Measurements from ENCODE around the gene GZMM. TPM values are rescaled to one million over a fixed set of nuclear protein-coding genes. Genes with fewer than 3 reads are reported as not detected.

GZMM gene
- polyA plus RNA-seq, 1 of the 3 experiments (the other 2 are of a cell fraction): not detected

DNA sequence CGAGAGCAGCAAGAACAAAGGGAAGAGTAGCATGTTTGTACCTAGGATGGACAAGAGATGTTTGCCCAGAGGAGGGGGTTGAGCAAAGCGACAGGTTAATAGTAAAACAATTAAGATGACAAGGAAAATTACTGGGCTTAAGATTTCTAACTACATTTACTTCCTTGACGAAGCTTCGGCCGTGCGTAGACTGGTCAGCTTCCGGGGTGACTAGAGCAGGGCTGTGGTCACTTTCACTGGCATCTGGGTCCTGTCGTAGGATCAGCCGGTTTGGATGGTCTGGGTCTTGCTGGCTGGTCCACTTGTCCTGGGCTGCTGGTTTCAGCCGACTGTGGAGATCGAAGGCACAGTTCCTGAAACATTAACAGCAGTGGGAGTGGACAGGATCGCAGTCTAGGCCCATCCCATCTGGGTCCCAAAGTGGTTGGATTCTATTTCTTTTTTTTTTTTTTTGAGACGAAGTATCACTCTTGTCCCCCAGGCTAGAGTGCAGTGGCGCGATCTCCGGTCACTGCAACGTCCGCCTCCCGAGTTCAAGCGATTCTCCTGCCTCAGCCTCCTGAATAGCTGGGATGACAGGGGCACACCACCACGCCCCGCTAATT is 23.5 kb downstream of the GZMM start:
- peaks cover 0 to 10% of the 10 kb centered on the region in 2 experiments; a peak in 1 of 4 replicates for H3K4me1 ChIP-seq (ENCODE audit: control insufficient read depth in 1 of 2, insufficient read depth in 2 of 2, low read depth in 1 of 2, low read length in 1 of 2)
- POLR2A ChIA-PET: no interaction called here
- no peak overlapping the region for H3K4me2 ChIP-seq
- WGBS (ENCODE audit: low lambda C conversion rate): 93% methylated on average over 21 of the region's 22 CpGs
- TF ChIP-seq GABPA (IDR thresholded peaks at IDR 0.05; ENCODE audit: low read depth): no peak
- TF ChIP-seq TEAD4 (IDR thresholded peaks at IDR 0.05; ENCODE audit: borderline replicate concordance, insufficient read depth): no peak
- no peak for TF ChIP-seq POLR2AphosphoS5 (IDR thresholded peaks at IDR 0.05; ENCODE audit: low read depth, low read length)
- TF ChIP-seq EP300 (IDR thresholded peaks at IDR 0.05; ENCODE audit: borderline replicate concordance in 1 of 2, low read depth in 1 of 2, low read length in 1 of 2): no peak
- TF ChIP-seq IRF3 (IDR thresholded peaks at IDR 0.05; ENCODE audit: low read depth, low read length): no peak
- no peak for TF ChIP-seq FOXJ3 (CRISPR knock-in tag; IDR thresholded peaks at IDR 0.05)
- TF ChIP-seq TCF12 (IDR thresholded peaks at IDR 0.05): no peak
- TF ChIP-seq RAD21 (IDR thresholded peaks at IDR 0.05; ENCODE audit: low read length): no peak
- no peak for TF ChIP-seq GATA2 (CRISPR knock-in tag; IDR thresholded peaks at IDR 0.05)
- no peaks in the 10 kb centered on the region for H3K9me3 ChIP-seq
- no peaks in the 10 kb centered on the region for H3K36me3 ChIP-seq (replicated peaks in 1 of 2; ENCODE audit: control insufficient read depth in 1 of 2, insufficient read depth in 2 of 2, low read length in 1 of 2)
- no peaks in the 10 kb centered on the region for H4K20me1 ChIP-seq (ENCODE audit: insufficient read depth)
- H3K4me3 ChIP-seq (ENCODE audit: low read depth in 2 of 2, low read length in 1 of 2): no peak overlapping the region
- H3K9ac ChIP-seq: no peak overlapping the region
- H3K27ac ChIP-seq (ENCODE audit: low read depth in 2 of 2, low read length in 1 of 2): no peak overlapping the region
- no peaks in the 10 kb centered on the region for H3F3A ChIP-seq (replicated peaks; ENCODE audit: insufficient read depth)
- DNase-seq: no peak
- no peaks in the 10 kb centered on the region for H3K27me3 ChIP-seq (ENCODE audit: insufficient read depth)
- H3K79me2 ChIP-seq (ENCODE audit: insufficient read depth): no peaks in the 10 kb centered on the region
- H2AFZ ChIP-seq (ENCODE audit: low read depth): no peak overlapping the region
- CTCF ChIA-PET: interaction anchor here (1.0 to 1.9 kb wide), 4 partner anchors 17 to 57 kb away, joined by 3 to 5 read pairs (median 4); no protein-coding TSS in a partner anchor
- H3K9me2 ChIP-seq: no peaks in the 10 kb centered on the region

DNA sequence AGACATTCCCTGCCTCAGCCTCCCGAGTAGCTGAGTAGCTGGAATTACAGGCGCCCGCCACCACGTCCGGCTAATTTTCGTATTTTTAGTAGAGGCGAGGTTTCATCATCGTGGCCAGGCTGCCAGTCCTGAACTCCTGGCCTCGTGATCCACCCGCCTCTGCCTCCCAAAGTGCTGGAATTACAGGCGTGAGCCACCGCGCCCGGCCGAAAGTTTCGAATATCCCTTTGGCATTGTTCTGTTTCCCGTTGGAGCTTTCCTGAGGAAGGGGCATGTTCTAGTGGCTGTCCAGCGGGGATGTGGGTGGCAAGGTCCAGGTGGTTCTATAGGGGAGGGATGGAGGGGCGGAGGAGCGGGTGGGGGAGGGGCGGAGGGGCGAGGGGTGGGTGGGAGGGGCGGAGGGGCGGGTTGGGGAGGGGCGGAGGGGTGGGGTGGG is 26.4 kb downstream of the GZMM start:
- ChIA-PET POLR2A (no interaction called here), CTCF (interaction anchor here (1.0 kb wide), 1 partner anchor 15 kb away, joined by 3 read pairs; no protein-coding TSS in a partner anchor)
- Histone ChIP-seq H2AFZ (ENCODE audit: low read depth) (no peak overlapping the region), H3K27ac (ENCODE audit: low read depth in 2 of 2, low read length in 1 of 2) (no peak overlapping the region), H4K20me1 (ENCODE audit: insufficient read depth) (peaks cover 23% of the 10 kb centered on the region), H3K4me3 (ENCODE audit: low read depth in 2 of 2, low read length in 1 of 2) (no peak overlapping the region), H3K27me3 (ENCODE audit: insufficient read depth) (no peaks in the 10 kb centered on the region), H3K4me2 (no peak overlapping the region), H3F3A (replicated peaks; ENCODE audit: insufficient read depth) (peaks cover 5% of the 10 kb centered on the region), H3K9me3 (no peaks in the 10 kb centered on the region), H3K9me2 (no peaks in the 10 kb centered on the region), H3K36me3 (replicated peaks in 1 of 2; ENCODE audit: control insufficient read depth in 1 of 2, insufficient read depth in 2 of 2, low read length in 1 of 2) (no peaks in the 10 kb centered on the region), H3K4me1 (ENCODE audit: control insufficient read depth in 1 of 2, insufficient read depth in 2 of 2, low read depth in 1 of 2, low read length in 1 of 2) (peaks cover 9 to 23% of the 10 kb centered on the region in 2 experiments; a peak in 3 of 4 replicates), H3K79me2 (ENCODE audit: insufficient read depth) (peaks cover 28% of the 10 kb centered on the region), H3K9ac (no peak overlapping the region)
- 80% methylated on average over 20 of the region's 25 CpGs for WGBS (ENCODE audit: low lambda C conversion rate)
- peak; percentile 73 for DNase-seq
- TF ChIP-seq TCF12 (IDR thresholded peaks at IDR 0.05): no peak
- no peak for TF ChIP-seq FOXM1 (IDR thresholded peaks at IDR 0.05; ENCODE audit: low read depth)
- no peak for TF ChIP-seq REST (IDR thresholded peaks at IDR 0.05; ENCODE audit: low read depth, low read length)
- TF ChIP-seq GATA2 (CRISPR knock-in tag; IDR thresholded peaks at IDR 0.05): no peak
- TF ChIP-seq YY1 (IDR thresholded peaks at IDR 0.05; ENCODE audit: low read depth): no peak
- no peak for TF ChIP-seq JUND (IDR thresholded peaks at IDR 0.05)
- TF ChIP-seq CHD2 (IDR thresholded peaks at IDR 0.05; ENCODE audit: low read length, partially characterized antibody): no peak
- TF ChIP-seq SMC3 (IDR thresholded peaks at IDR 0.05; ENCODE audit: low read depth, low read length): no peak
- no peak for TF ChIP-seq RFX5 (IDR thresholded peaks at IDR 0.05; ENCODE audit: low read length)
